H1 (cell line): ENCODE measurements around the gene VSIG10. TPM values are rescaled to one million over a fixed set of nuclear protein-coding genes. Genes with fewer than 3 reads are reported as not detected.

Source experiments
- CEBPB ChIP-seq: IDR thresholded peaks from 2 replicates; pipeline ENCODE4 v1.6.1; 2012; ENCODE audit warnings: low read depth, low read length
- JUND ChIP-seq: IDR thresholded peaks from 2 replicates; pipeline ENCODE4 v1.6.1; 2011; ENCODE audit warnings: mild to moderate bottlenecking, improper control_type of control experiment, low read length
- polyA plus RNA-seq, 7 experiments: library from polyadenylated mRNA; depleted of rRNA in 3 of 7; stranded (reverse) in 5 of 7; unstranded in 2 of 7; fragments of >200 nt in 5 of 7; fragments of 200-250 nt in 2 of 7; gene quantifications; 1 replicate in 5 of 7; 2 replicates in 1 of 7; 4 replicates in 1 of 7; pipeline versions ENCODE4 v1.2.1 to v1.2.3, GENCODE V29; 2011 to 2013; ENCODE audit warnings: missing spikeins in 2 of 7, mixed read lengths in 2 of 7
- total RNA-seq: library from RNA; stranded (reverse); fragmentation: NEBNext Ultra II Directional; extraction: Animal tissue kit (Norgen Biotek cat#: 25700); gene quantifications from 2 replicates; pipeline ENCODE4 v1.2.1, GENCODE V29; 2021
- TF ChIP-seq, protein P1 (sequence below): fragments of 300-600 bp; sonication (generic); IDR thresholded peaks from 2 replicates; pipeline ENCODE4 v1.7.1; 2012; ENCODE audit warnings: low read length, moderate library complexity, mild to moderate bottlenecking, inconsistent platforms; ENCODE audit not compliant: insufficient replicate concordance

VSIG10 gene
- total and polyA plus RNA-seq, 2 of the 8 experiments (the other 6 are each of a cell fraction or from before 2014, with no cell fraction given), result 34.4 to 93.6 TPM

DNA sequence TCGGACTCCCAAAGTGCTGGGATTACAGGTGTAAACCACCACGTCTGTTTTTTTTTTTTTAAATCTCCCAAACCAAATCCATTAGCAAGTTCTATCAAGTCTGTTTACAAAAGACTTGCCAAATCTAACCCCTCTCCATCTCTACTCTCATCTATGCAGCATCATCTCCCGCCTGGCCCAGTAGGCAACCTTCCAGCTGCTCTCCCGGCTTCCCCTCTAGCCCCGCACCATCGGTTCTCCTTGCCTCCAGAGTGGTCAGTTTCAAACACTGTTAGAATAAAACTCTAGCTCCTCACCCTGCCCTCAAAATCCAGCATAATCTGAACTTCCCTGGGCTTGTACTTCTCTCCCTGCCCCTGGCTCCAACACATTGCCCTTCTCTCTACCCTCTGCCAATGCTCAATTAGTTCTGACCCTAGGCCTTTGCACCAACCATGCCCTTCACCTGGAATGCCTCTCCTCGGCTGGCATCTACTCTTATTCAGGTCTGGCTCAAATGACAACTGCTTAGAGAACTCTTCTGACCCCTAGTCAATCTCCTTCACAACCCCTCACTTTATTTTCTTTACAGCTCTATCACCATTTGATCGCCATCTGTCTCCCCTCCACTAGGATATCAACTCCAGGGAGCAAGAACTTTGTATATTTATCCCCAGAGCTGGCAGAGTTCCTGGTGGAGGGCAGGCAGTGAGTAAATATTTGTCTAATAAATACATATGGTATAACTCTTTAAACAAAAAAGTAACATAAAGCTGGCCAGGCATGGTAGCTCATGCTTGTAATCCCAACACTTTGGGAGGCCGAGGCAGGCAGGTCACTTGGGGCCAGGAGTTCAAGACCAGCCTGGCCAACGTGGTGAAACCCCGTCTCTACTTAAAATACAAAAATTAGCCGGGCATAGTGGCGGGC is 47.7 kb downstream of the VSIG10 start (continued):
- TF ChIP-seq, protein P1, sequence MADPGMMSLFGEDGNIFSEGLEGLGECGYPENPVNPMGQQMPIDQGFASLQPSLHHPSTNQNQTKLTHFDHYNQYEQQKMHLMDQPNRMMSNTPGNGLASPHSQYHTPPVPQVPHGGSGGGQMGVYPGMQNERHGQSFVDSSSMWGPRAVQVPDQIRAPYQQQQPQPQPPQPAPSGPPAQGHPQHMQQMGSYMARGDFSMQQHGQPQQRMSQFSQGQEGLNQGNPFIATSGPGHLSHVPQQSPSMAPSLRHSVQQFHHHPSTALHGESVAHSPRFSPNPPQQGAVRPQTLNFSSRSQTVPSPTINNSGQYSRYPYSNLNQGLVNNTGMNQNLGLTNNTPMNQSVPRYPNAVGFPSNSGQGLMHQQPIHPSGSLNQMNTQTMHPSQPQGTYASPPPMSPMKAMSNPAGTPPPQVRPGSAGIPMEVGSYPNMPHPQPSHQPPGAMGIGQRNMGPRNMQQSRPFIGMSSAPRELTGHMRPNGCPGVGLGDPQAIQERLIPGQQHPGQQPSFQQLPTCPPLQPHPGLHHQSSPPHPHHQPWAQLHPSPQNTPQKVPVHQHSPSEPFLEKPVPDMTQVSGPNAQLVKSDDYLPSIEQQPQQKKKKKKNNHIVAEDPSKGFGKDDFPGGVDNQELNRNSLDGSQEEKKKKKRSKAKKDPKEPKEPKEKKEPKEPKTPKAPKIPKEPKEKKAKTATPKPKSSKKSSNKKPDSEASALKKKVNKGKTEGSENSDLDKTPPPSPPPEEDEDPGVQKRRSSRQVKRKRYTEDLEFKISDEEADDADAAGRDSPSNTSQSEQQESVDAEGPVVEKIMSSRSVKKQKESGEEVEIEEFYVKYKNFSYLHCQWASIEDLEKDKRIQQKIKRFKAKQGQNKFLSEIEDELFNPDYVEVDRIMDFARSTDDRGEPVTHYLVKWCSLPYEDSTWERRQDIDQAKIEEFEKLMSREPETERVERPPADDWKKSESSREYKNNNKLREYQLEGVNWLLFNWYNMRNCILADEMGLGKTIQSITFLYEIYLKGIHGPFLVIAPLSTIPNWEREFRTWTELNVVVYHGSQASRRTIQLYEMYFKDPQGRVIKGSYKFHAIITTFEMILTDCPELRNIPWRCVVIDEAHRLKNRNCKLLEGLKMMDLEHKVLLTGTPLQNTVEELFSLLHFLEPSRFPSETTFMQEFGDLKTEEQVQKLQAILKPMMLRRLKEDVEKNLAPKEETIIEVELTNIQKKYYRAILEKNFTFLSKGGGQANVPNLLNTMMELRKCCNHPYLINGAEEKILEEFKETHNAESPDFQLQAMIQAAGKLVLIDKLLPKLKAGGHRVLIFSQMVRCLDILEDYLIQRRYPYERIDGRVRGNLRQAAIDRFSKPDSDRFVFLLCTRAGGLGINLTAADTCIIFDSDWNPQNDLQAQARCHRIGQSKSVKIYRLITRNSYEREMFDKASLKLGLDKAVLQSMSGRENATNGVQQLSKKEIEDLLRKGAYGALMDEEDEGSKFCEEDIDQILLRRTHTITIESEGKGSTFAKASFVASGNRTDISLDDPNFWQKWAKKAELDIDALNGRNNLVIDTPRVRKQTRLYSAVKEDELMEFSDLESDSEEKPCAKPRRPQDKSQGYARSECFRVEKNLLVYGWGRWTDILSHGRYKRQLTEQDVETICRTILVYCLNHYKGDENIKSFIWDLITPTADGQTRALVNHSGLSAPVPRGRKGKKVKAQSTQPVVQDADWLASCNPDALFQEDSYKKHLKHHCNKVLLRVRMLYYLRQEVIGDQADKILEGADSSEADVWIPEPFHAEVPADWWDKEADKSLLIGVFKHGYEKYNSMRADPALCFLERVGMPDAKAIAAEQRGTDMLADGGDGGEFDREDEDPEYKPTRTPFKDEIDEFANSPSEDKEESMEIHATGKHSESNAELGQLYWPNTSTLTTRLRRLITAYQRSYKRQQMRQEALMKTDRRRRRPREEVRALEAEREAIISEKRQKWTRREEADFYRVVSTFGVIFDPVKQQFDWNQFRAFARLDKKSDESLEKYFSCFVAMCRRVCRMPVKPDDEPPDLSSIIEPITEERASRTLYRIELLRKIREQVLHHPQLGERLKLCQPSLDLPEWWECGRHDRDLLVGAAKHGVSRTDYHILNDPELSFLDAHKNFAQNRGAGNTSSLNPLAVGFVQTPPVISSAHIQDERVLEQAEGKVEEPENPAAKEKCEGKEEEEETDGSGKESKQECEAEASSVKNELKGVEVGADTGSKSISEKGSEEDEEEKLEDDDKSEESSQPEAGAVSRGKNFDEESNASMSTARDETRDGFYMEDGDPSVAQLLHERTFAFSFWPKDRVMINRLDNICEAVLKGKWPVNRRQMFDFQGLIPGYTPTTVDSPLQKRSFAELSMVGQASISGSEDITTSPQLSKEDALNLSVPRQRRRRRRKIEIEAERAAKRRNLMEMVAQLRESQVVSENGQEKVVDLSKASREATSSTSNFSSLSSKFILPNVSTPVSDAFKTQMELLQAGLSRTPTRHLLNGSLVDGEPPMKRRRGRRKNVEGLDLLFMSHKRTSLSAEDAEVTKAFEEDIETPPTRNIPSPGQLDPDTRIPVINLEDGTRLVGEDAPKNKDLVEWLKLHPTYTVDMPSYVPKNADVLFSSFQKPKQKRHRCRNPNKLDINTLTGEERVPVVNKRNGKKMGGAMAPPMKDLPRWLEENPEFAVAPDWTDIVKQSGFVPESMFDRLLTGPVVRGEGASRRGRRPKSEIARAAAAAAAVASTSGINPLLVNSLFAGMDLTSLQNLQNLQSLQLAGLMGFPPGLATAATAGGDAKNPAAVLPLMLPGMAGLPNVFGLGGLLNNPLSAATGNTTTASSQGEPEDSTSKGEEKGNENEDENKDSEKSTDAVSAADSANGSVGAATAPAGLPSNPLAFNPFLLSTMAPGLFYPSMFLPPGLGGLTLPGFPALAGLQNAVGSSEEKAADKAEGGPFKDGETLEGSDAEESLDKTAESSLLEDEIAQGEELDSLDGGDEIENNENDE, result no peak
- TF ChIP-seq JUND (no peak), CEBPB (no peak)
